NCI-H146 (cell line): Measurements from ENCODE around the gene PRDM10.
A peak's percentile ranks its signal among the peaks of the same experiment; 100 is the strongest.
"Not testable (repeated sequence)": the region's sequence is repeated elsewhere in the genome, so short reads cannot be mapped to it uniquely, and the experiment has no call there.

ENCODE experiments used
- DNase-seq: peaks from one replicate; lab custom pipeline; 2025; lab: John Stamatoyannopoulos, UW

PRDM10 gene

DNA sequence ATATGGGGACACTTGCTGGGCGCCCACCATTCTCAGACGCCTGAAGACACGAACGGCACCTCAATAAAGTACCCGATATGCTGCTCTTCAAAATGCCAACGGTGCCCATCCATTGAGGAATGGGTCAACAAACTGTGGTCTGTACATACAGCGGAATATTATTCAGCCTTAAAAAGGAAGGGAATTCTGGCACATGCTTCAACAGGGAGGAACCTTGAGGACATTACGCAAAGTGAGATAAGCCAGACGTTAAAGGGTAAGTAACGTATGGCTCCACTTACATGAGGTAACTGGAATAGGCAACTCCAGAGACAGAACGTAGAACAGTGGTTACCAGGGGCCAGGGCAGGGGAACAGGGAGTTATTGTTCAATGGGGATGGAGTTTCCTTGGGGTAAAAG lies 28.0 kb downstream of the PRDM10 start:
- no peak for DNase-seq

DNA sequence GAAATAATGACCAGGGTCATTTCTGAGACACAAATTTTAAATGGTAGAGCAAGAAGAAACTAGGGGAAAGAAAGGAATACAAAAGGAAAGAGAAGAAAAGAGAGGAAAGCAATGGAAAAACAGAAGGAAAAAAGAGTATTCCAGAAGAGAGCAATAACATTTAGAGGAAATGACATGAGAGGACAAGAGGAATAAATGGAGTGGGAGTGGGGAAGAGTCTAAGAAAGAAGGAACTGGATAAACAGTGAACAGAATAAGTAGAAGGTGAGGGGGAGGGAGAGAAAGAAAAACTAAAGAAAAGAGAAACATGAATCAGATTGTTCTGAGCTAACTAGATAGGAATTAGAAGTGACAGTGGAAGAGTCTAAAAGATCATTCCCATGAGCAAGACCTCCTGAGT lies 28.4 kb downstream of the PRDM10 start:
- no peak for DNase-seq

DNA sequence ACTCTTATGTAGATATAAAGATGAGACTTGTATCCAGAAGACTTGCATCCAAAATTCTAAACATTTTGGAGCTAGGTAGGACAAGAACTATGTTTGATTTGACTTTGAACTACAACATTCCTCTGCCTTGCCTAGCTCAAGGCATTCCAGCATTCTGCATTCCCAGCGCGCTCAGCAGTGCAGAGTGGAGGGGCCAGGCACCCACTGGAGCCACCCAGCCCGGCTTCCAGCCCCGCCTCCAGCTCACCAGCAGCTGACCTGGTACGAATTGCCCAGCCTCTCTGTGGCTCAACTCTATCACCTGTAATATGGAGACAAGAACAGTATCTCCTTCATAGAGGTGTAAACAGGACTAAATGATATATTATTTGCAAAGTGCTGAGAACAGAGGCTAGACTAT lies 28.8 kb downstream of the PRDM10 start:
- no peak for DNase-seq

DNA sequence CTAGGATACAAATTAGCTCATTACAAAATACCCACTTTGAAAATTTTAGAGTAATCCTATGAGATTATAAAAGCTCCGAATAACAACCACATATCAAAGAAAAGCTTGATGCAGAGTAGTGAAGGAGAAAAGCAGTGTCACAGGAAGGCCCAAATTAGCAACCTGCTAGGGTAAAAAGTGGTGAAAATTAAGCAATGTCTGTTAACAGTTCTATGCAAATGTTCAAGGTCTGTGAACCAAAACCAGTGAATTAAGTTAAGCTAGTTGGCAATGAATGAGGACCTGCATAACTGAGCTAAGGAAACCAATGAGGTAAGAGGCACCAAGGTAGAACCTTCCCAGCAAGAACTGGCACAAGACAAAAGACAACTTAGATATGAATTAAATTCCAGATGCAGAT lies 29.6 kb downstream of the PRDM10 start:
- no peak for DNase-seq

DNA sequence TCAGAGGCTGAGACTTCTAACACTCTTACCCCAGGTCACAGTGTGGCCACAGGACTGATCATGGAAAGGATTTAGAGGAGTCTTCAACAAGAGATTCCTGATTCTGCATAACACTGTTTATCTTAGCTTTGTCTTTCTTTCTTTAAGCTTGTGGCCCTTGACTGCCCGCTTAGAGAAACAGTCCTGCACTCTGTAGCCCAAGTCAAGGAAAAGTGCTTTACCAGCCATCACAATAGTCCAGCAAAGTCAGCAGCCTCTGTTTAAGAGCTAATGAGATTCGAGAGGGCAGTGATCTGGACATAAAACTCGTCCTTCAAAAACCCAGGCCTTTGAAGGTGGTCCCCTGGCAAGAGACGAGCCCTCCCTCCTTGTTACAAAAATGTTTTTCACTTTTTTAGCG lies 30.0 kb downstream of the PRDM10 start:
- no peak for DNase-seq

DNA sequence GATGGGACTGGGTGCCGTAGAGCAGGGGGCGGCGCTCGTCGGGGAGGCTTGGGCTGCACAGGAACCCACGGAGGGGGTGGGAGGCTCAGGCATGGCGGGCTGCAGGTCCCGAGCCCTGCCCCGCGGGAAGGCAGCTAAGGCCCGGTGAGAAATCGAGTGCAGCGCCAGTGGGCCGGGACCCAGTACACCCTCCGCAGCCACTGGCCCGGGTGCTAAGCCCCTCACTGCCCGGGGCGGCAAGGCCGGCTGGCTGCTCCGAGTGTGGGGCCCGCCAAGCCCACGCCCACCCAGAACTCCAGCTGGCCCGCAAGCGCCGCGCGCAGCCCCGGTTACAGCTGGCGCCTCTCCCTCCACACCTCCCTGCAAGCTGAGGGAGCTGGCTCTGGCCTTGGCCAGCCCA lies 30.8 kb downstream of the PRDM10 start:
- not testable (repeated sequence) for DNase-seq

DNA sequence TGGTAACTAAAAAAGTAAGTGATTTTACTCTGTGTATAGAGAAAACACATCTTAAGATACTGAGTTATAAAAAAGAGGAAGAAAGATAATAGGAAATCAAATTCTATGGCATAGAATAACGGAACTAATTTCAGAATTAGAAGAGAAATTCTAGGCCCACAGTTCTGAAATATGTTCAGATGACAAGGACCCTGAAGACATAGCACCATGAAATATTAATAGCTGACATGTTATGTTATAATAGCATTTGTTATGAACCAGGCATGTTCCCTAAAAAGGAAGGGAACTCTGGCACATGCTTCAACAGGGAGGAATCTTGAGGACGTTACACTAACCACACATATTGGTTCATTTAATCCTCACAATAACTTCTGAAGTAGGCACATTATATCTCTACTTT lies 32.7 kb downstream of the PRDM10 start:
- no peak for DNase-seq

DNA sequence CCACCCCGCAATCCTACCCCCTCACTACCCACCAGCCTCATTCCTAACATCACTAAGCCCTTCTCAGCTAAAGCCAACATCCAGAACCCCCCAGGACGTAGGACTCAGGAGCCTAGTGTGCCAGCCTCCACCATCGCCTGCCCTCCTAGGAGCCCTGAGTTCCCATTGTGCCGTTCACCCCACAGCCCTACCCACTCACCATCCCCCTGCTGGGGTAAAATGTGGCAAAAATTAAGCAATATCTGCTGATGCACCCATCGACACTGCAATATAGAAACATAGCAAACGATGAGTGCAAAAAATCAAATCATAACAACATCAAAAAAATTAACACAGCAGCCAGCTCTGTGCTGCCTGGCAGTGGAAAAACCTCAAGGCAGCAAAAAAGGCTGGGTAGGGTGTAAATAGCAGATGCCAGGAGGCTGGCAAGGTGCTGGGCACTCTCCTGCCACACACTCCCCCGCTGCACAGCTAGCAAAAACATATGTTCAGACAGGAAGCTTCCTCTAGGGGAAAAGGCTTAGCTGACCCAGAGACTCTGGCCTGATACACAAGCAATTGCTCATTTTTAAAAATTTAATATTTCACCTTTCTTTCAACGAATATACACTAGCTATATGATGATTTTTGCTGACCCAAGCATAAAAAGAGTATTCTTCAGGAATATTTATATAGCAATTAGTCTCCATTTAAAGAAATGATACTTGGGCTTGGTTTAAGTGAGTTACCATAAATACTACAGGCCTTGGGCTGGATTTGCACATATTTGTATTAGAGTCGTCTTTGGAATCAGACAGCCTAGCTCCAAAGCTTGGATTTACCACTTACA lies 33.8 kb downstream of the PRDM10 start:
- no peak for DNase-seq

DNA sequence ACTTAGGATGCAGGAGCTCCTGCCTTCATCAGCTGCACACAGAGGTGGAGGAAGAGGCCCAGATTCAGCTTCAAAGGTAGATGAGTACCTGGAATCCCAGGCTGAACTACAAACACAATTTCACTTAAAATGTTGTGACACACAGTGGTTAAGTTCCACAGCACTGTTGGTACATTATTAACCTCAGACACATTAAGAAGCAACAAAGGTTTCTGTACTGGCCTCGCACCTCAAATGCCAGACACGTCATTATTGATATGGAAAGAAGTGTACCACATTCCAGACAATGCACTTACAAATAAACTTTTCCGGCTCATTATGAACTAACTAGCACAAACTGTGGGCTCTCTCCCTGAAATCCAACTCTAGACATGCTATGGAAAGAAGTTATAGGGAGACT lies 34.6 kb downstream of the PRDM10 start:
- DNase-seq, result no peak

DNA sequence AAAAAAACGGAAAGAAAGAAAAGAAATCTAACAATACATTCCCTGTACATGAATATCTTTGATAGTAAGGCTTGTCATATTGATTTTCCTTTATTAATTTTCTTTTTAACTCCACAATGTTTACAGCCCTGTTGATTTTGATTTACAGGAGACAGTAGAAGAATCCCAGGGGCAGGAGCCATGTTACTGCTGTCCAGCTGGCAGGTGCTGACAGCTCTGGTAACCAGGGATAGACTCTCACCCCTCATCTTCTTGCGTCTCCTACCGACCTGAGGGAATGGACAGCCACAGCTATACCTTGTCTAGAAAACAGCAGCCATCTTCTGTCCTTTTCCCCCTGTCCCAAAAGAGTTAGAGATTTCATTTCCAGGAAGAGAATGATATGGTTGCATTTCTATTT lies 37.4 kb downstream of the PRDM10 start:
- no peak for DNase-seq

DNA sequence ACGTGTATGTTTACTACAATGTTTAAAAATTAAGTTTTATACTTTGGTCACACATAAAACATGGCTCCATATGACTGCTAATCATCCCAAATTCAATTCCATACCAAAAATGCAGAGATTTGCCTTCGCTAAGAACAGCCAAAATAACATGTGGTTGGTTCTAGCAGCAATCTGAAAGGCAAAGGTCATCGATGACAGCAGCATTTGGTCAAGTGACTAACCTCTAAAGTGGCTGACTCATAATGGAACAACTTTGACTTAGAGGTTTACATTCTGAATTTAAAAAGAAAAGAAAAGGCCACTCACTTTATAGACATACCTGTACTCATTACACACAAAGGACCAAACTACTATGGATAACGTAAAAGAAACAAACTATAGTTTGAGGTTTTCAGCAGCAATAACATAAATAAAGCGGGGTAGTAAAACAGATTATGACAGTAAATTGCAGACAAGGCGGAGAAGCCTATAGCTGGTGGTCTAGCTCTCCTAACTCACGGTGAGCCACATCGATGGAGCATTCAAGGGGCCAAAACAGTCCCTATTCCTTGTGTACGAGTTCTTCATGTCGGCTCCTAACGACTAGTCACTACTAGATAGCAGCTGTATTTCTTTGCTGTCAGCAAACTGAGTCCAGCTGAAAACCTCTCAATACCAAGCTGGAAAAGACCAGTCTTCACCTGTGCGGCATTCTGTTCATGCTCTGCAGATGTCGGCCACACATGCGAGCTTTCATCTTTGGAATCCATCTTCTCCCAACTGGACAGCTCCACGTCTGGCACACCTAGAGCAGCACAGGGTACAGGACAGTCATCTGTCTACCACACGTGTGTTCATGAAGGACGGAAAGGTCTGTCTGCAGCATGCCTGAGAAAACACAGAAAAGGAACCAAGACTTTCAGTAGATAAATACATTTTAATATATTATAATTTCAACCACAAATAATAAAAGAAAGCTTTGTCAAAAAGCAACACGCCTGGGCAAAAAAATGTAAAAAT lies 42.1 kb downstream of the PRDM10 start:
- DNase-seq, result no peak

DNA sequence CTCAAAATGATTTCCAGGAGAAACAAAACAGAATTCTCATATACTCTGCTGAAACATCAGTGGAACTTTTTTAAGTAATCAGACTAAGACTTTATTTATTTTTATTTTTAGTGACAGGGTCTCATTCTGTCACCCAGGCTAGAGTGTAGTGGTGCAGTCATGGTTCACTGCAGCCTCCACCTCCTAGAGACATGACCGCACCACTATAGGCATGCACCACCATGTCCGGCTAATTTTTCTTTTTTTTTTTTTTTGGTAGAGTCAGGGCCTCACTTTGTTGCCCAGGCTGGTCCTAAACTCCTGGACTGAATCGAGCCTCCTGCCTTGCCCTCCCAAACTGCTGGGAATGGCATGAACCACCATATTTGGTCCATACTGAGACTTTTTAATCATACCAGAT lies 42.9 kb downstream of the PRDM10 start:
- DNase-seq, result no peak

DNA sequence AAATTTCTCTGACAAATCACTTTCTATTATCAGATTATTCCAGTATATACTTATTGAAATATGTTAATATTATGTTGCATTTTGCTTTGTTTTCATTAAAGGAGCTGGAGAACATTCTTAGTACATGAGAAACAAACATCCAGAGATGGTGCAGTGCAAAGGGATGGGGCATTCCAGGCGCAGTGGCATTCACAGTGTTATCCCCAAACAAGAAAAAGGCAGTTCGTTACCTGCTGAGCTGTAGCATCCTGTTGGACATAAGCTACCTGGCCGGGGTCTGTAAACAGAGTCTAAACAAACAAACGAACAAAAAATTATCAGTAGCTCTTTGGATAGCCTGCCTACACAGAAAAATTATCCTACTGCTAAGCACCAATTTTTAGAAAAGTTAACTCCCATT lies 47.4 kb downstream of the PRDM10 start:
- peak; percentile 49 for DNase-seq

DNA sequence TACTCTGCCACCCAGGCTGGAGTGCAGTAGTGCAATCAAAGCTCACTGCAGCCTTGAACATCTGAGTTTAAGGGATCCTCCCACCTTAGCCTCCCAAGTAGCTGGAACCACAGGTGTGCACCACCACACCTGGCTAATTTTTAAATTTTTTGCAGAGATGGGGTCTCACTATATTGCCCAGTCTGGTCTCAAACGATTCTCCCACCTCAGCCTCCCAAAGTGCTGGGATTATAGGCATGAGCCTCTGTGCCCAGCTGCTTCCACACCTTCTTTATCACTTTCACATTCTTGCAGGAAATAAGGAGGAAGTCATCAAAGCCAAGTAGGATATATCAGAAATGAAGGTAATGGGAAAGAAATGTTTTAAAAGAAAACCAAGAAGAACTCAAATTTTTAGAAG lies 47.9 kb downstream of the PRDM10 start:
- not testable (repeated sequence) for DNase-seq

DNA sequence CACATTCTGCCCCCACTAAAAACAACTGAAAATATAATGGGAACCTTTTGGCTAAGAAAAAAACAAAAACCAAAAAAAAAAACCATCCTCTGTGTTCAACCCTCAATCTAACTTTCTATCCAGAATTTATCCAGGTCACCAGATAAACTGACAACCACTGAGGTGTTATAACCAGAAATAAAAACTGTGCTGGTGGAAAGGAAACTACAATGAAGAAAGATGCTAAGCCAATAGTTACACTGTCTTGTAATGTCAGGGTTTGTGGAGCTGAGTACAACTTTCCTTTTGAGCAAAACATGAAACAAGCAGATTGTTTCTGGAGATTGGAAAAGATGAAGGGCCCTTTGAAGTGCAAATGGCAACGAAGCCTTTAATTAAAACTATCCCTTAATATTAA lies 50.8 kb downstream of the PRDM10 start:
- no peak for DNase-seq

DNA sequence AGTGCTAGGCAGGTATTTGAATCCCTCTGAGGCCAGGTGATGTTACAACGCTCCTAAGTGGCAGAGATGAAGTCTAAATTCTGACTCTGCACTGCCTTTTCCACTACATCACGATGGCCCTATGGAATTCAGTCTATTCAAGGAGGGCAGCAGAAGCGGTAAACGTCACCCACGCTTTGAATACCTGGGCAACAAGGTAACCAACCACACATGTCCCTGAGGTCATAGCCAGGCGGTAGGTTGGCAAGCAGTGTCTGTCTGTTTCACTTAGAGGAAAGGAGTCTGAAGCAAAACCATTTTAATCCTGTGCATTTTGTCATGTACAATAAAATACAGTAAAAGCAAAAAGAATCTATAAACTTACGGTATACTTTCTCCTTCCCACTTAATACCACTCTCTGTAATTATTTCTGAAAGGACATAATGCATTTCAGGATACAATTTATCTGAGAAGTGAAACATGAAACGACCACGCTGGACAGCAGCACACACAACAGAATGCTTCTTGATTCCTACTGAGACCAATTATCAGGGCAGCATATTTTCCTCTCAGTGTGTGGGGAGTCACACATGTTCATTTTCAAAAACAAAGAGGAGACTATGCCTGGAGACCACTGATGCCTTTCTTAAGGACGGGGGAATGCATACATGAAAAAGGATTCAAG lies 51.3 kb downstream of the PRDM10 start:
- DNase-seq, result peak; percentile 73

DNA sequence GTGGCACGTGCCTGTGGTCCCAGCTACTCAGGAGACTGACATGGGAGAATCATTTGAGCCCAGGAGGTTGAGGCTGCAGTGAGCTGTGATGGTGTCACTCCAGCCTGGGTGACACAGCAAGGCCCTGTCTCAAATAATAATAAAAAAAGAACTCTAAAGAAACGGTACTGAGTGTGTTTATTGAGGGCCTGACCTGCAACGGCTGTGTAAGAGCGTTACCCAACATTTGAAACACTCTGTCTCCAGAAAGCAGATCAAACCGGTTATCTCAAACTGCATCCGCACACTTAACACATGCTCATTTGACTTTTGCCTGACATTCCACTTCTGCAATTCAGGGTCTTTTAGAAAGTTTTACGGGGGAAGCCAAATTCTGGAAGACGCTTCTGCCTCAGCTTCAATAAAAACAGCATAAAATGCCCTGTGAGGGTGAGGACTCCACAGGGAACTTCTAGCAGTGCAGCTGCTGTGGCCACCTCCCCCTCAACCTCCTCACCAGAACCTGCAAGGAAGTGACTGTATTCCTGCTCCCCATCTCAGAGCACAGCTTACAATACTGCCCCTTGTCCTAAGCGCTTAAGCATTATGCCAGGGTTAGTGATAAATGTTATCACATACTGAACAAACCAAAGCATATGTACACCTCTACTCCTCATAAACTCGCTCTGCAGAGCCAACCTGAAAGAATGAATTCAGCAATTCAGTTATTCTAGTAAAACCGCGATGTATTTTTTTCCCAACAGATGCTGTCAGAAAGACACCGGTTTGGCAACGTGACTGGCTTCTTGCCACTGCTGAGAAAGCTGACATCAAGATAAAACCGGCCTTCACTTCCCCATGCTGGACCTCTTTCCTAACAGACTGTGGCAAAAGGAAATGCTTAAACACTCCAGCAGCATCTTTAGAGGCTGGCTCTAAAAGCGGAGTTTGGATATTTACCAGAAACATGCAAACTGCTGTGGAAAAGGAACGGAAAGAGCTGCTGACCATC lies 52.2 kb downstream of the PRDM10 start:
- no peak for DNase-seq

DNA sequence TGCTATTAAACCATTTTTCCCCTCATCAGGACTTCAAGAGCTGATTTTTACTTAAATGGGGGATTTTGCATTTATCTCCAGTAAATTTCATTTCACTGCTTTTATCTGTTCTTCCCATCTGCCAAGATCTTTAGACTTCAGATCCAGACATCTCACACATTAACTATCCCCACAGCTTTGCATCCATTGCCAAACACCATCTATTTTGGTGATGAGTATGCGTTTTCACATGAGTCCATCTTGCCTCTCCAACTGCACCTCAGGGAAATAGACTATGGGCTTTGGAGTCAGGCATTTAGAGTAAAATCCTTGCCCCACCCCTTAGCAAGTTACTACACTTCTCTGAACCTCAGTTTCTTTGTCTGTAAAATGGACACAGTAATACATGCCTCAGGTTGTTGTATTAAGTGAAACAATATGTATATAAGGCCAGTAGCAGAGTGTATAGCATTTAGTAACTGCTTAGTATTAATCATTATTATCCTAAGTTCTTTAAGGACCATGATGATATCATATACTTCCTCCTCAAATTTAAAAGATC lies 53.6 kb downstream of the PRDM10 start:
- no peak for DNase-seq

DNA sequence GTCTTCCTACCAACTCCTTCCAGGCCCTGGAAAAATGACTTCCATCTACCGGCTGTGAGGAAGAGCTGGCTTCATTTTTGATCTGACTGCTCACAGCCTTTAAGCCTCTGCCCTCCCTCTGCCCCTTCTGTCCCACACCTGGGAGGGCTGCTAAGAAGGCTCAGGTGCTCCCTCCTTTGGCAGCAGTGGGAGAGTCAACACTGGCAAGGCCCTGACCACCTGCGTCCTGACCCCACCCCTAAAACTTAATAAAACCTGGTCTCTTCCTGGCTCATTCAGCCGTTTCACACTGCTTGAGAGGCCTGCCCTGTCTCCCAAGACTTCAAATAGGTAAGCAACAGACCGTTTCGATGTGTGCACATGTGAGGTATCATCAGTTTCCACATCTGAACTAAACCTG lies 55.2 kb downstream of the PRDM10 start:
- no peak for DNase-seq

DNA sequence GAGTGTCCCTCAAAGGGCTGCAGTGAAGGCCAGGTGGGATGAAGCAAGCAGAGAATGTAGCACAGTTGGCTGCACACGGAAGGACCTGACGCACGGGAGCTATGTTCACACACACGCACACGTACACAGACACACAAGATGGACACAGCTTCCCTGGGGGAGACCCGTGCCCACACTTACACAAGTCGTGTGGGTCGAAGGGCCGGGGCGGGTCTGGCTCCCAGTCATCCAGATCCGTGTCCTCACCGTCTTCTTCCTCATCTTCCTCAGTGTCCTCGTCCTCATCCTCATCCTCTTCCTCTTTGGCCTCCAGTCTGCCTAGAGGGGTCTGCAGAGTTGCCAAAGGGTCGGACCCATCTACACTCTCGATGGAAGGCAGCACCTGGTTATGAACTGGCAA lies 55.7 kb downstream of the PRDM10 start:
- no peak for DNase-seq

DNA sequence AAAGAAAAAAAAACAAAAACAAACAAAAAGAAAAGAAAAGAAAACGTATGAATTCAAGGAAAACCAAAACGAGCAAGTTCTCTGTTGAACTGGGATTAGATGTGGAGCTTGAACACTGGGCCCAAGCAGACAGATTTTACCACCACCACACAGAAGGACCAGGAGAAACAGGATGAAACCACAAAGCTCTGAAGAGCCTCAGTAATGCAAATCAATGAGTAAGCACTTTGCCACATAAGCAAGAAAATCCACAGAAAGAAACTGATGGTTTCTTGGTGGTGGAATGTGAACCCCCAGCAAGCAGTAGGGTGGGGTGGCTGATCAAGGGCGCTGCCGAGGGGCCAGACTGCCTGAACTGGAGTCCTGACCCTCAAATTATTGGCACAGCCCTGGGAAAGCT lies 56.4 kb downstream of the PRDM10 start:
- no peak for DNase-seq
